Hepatocyte (in vitro differentiated cells): Measurements from ENCODE around the gene FERMT1. TPM values are rescaled to one million over a fixed set of nuclear protein-coding genes. Genes with fewer than 3 reads are reported as not detected.

Experiments used
- DNase-seq: peaks from one replicate; pipeline ENCODE4 v3.0.0-alpha.2; 2016; ENCODE audit warnings: low spot score
- H2AFZ ChIP-seq: fragments of 200-600 bp; sonication (generic); 2 replicates; pipeline ENCODE4 v1.6.0; 2016; ENCODE audit warnings: antibody characterized with exemption, mild to moderate bottlenecking
- H3K27ac ChIP-seq: fragments of 200-600 bp; sonication (generic); 2 replicates; pipeline ENCODE4 v1.5.1; 2016; ENCODE audit warnings: mild to moderate bottlenecking
- H3K27me3 ChIP-seq: fragments of 200-600 bp; sonication (generic); 2 replicates; pipeline ENCODE4 v1.6.1; 2016
- H3K36me3 ChIP-seq: fragments of 200-600 bp; sonication (generic); replicated peaks from 2 replicates; pipeline ENCODE4 v1.5.1; 2016; ENCODE audit warnings: low read depth; ENCODE audit not compliant: insufficient read depth
- H3K4me1 ChIP-seq: fragments of 200-600 bp; sonication (generic); 2 replicates; pipeline ENCODE4 v1.5.1; 2016; ENCODE audit warnings: mild to moderate bottlenecking, moderate library complexity; ENCODE audit not compliant: insufficient read depth
- H3K4me2 ChIP-seq: fragments of 200-600 bp; sonication (generic); 2 replicates; pipeline ENCODE4 v1.6.0; 2016
- H3K4me3 ChIP-seq: fragments of 200-600 bp; sonication (generic); 2 replicates; pipeline ENCODE4 v1.5.1; 2016; ENCODE audit warnings: mild to moderate bottlenecking
- H3K79me2 ChIP-seq: fragments of 200-600 bp; sonication (generic); 2 replicates; pipeline ENCODE4 v1.6.0; 2017; ENCODE audit warnings: mild to moderate bottlenecking
- H3K9me2 ChIP-seq: fragments of 200-600 bp; sonication (generic); replicated peaks from 2 replicates; pipeline ENCODE4 v1.6.0; 2017; ENCODE audit warnings: mild to moderate bottlenecking; ENCODE audit not compliant: insufficient read depth
- H3K9me3 ChIP-seq: fragments of 200-600 bp; sonication (generic); 2 replicates; pipeline ENCODE4 v1.5.1; 2016; ENCODE audit warnings: low read depth, mild to moderate bottlenecking
- H4K20me1 ChIP-seq: fragments of 200-600 bp; sonication (generic); 2 replicates; pipeline ENCODE4 v1.6.0; 2016; ENCODE audit warnings: mild to moderate bottlenecking; ENCODE audit not compliant: insufficient read depth, poor library complexity, severe bottlenecking
- EZH2 ChIP-seq: fragments of 200-600 bp; sonication (generic); IDR thresholded peaks from 2 replicates; pipeline ENCODE4 v1.6.1; 2016; ENCODE audit warnings: antibody characterized with exemption, mild to moderate bottlenecking, borderline replicate concordance
- EZH2phosphoT487 ChIP-seq: fragments of 200-600 bp; sonication (generic); IDR thresholded peaks from one replicate; pipeline ENCODE4 v1.6.1; 2018; ENCODE audit warnings: antibody characterized with exemption, mild to moderate bottlenecking, low read depth, moderate library complexity; ENCODE audit not compliant: unreplicated experiment, severe bottlenecking
- WGBS: methylation state at CpG from one replicate; pipeline ENCODE4 v1.1.6; 2016; ENCODE audit warnings: low lambda C conversion rate; ENCODE audit errors: missing lambda C conversion rate; 5-methylcytosine and 5-hydroxymethylcytosine counted together
- polyA plus RNA-seq: library from polyadenylated mRNA; unstranded; fragments of >200 nt; fragmentation: Nextera tagmentation; extraction: Ambion mirVana; gene quantifications from 2 replicates; pipeline ENCODE4 v1.2.1, GENCODE V29; 2016
- total RNA-seq: library from RNA; depleted of rRNA; stranded (reverse); fragments of >200 nt; gene quantifications from 2 replicates; pipeline ENCODE4 v1.2.3, GENCODE V29; 2014
- TF ChIP-seq, protein P1 (sequence below): fragments of 200-600 bp; sonication (generic); IDR thresholded peaks from 2 replicates; pipeline ENCODE4 v1.5.1; 2016; ENCODE audit warnings: antibody characterized with exemption, mild to moderate bottlenecking; ENCODE audit not compliant: poor library complexity

FERMT1 gene
- total and polyA plus RNA-seq, 2 experiments from 2014 or later, result 3.4 to 13.9 TPM

DNA sequence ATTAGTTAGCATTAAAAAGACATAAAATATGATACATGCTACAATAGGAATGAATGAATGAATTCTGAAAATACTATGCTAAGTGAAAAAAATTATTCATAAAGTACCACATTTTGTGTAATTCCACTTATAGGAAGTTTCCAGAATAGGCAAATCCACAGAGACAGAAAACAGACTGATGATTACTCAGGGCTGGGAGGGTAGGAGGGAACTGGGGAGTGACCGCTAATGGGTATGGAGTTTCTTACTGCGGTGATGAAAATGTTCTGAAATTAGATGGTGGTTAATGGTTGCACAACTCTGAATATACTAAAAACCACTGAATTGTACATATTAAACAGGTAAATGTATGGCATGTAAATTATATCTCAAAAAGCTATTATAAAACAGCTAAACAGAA, 22.6 kb downstream of the FERMT1 start:
- no peak overlapping the region for H3K4me3 ChIP-seq
- H3K27ac ChIP-seq, result no peak overlapping the region
- H3K27me3 ChIP-seq, result no peaks in the 10 kb centered on the region
- TF ChIP-seq, protein P1, sequence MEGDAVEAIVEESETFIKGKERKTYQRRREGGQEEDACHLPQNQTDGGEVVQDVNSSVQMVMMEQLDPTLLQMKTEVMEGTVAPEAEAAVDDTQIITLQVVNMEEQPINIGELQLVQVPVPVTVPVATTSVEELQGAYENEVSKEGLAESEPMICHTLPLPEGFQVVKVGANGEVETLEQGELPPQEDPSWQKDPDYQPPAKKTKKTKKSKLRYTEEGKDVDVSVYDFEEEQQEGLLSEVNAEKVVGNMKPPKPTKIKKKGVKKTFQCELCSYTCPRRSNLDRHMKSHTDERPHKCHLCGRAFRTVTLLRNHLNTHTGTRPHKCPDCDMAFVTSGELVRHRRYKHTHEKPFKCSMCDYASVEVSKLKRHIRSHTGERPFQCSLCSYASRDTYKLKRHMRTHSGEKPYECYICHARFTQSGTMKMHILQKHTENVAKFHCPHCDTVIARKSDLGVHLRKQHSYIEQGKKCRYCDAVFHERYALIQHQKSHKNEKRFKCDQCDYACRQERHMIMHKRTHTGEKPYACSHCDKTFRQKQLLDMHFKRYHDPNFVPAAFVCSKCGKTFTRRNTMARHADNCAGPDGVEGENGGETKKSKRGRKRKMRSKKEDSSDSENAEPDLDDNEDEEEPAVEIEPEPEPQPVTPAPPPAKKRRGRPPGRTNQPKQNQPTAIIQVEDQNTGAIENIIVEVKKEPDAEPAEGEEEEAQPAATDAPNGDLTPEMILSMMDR, result no peak
- no peak for TF ChIP-seq EZH2
- TF ChIP-seq EZH2phosphoT487, result no peak
- 90% methylated on average over 2 of the region's 2 CpGs for WGBS
- H3K4me2 ChIP-seq, result no peak overlapping the region
- no peaks in the 10 kb centered on the region for H3K4me1 ChIP-seq
- H4K20me1 ChIP-seq, result no peaks in the 10 kb centered on the region
- DNase-seq, result no peak
- H3K79me2 ChIP-seq, result no peaks in the 10 kb centered on the region
- no peaks in the 10 kb centered on the region for H3K9me3 ChIP-seq
- H3K36me3 ChIP-seq, result no peaks in the 10 kb centered on the region
- H2AFZ ChIP-seq, result no peak overlapping the region
- no peaks in the 10 kb centered on the region for H3K9me2 ChIP-seq

DNA sequence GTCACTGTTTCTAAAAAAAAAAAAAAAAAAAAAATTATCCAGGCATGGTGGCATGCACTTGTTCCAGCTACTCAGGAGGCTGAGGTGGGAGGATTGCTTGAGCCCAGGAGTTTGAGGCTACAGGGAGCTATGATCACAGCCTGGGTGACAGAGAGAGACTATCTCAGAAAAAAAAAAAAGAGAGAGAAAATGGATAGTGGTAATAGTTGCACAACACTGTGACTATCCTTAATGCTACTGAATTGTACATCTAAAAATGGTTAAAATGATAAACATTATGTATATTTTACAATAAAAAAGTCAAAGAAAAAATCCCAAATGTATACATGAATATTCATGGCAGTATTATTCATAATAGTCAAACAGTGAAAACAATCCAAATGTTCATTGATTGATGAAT, 23.0 kb downstream of the FERMT1 start:
- H4K20me1 ChIP-seq, result no peaks in the 10 kb centered on the region
- H3K36me3 ChIP-seq, result no peaks in the 10 kb centered on the region
- peaks cover 3% of the 10 kb centered on the region for H3K4me1 ChIP-seq
- H3K79me2 ChIP-seq, result no peaks in the 10 kb centered on the region
- no peaks in the 10 kb centered on the region for H3K9me3 ChIP-seq
- H3K9me2 ChIP-seq, result no peaks in the 10 kb centered on the region
- no peak for TF ChIP-seq EZH2
- TF ChIP-seq, protein P1, result no peak
- no peak for TF ChIP-seq EZH2phosphoT487
- no peaks in the 10 kb centered on the region for H3K27me3 ChIP-seq
- H3K27ac ChIP-seq, result no peak overlapping the region
- H2AFZ ChIP-seq, result no peak overlapping the region
- H3K4me2 ChIP-seq, result no peak overlapping the region
- no peak for DNase-seq
- no peak overlapping the region for H3K4me3 ChIP-seq

DNA sequence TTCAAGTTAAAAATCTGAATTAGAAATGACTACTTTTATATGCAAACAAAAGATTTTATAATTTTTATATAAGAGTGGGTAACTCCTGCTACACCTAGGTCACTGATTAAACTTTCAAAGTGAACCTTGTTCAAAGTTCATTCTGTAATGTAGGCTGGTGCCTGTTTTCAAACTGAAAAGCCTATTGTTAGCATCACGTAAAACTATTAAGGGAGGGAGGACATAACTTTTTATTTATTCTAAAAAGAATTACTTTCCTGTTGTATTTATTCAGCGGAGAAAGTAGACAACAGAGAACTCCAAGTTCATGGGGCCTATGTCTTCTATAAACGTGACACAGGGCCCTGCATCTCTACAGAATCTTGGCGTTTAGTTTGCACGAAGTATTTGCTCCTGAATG, 27.4 kb downstream of the FERMT1 start:
- 73% methylated on average over 5 of the region's 5 CpGs for WGBS
- peak overlapping the region; percentile 10 for H3K27ac ChIP-seq

More for the DNA sequence above, 27.4 kb downstream of the FERMT1 start:
- H3K9me3 ChIP-seq, result no peaks in the 10 kb centered on the region
- no peaks in the 10 kb centered on the region for H3K36me3 ChIP-seq
- no peak for TF ChIP-seq EZH2phosphoT487
- TF ChIP-seq EZH2, result no peak
- TF ChIP-seq, protein P1, result no peak
- H2AFZ ChIP-seq, result no peak overlapping the region
- no peaks in the 10 kb centered on the region for H3K27me3 ChIP-seq
- H3K4me1 ChIP-seq, result peaks cover 4% of the 10 kb centered on the region
- no peaks in the 10 kb centered on the region for H3K79me2 ChIP-seq
- H3K4me3 ChIP-seq, result no peak overlapping the region
- no peak for DNase-seq
- no peak overlapping the region for H3K4me2 ChIP-seq
- H3K9me2 ChIP-seq, result no peaks in the 10 kb centered on the region
- H4K20me1 ChIP-seq, result no peaks in the 10 kb centered on the region
